Jurkat, Clone E6-1 (cell line): ENCODE results near the gene PPP1R14B. TPM values are rescaled to one million over a fixed set of nuclear protein-coding genes. Genes with fewer than 3 reads are reported as not detected.
A peak's percentile ranks its signal among the peaks of the same experiment; 100 is the strongest.

ENCODE experiments used
- DNase-seq: peaks from one replicate; pipeline ENCODE4 v3.0.0-alpha.2; 2011; ENCODE audit warnings: low read depth, low spot score
- H3K4me3 ChIP-seq: 2 replicates; pipeline ENCODE4 v1.5.1; 2011; ENCODE audit warnings: mild to moderate bottlenecking, low read length, control low read depth, moderate library complexity
- polyA plus RNA-seq: library from polyadenylated mRNA; unstranded; fragments of >200 nt; gene quantifications from one replicate; pipeline ENCODE4 v1.2.1, GENCODE V29; 2012; ENCODE audit warnings: missing spikeins; ENCODE audit not compliant: insufficient read length, insufficient read depth

The PPP1R14B gene
- 339 TPM for polyA plus RNA-seq

- peak within 1 kb of the TSS; percentile 80 for H3K4me3 ChIP-seq
- DNase-seq: peak; percentile 69
Measured at GRCh38 chr11:64246871-64247728, at the start of gene PPP1R14B. Gene PPP1R14B, minus strand, starts transcription at chr11:64246943. Its CDS starts 270 bp downstream, at chr11:64246673.

- DNase-seq: no peak
- H3K4me3 ChIP-seq: no peak overlapping the region
Measured at GRCh38 chr11:64296236-64296635, 49.5 kb upstream of the PPP1R14B start.

- no peak overlapping the region for H3K4me3 ChIP-seq
- DNase-seq: no peak
Measured at GRCh38 chr11:64295760-64296159, 49.0 kb upstream of the PPP1R14B start.

GRCh38 chr11:64294774-64295173 is 48.0 kb upstream of the PPP1R14B start:
- no peak overlapping the region for H3K4me3 ChIP-seq
- no peak for DNase-seq

- H3K4me3 ChIP-seq: no peak overlapping the region
- DNase-seq: no peak
Measured at GRCh38 chr11:64292460-64293254, 45.9 kb upstream of the PPP1R14B start.

- no peak for DNase-seq
- no peak overlapping the region for H3K4me3 ChIP-seq
Measured at GRCh38 chr11:64291752-64292459, 45.2 kb upstream of the PPP1R14B start.

- no peak for DNase-seq
- H3K4me3 ChIP-seq: no peak within 1 kb of the TSS
Measured at GRCh38 chr11:64291262-64291751, 44.6 kb upstream of the PPP1R14B start, which contains the start of gene KCNK4. Gene KCNK4, plus strand, starts transcription at chr11:64291302. Its CDS starts 1,717 bp downstream, at chr11:64293019.

GRCh38 chr11:64290352-64291261 is 43.9 kb upstream of the PPP1R14B start:
- H3K4me3 ChIP-seq: no peak overlapping the region
- no peak for DNase-seq

- no peak overlapping the region for H3K4me3 ChIP-seq
- no peak for DNase-seq
Measured at GRCh38 chr11:64289002-64289564, 42.3 kb upstream of the PPP1R14B start.

GRCh38 chr11:64288353-64288750 is 41.6 kb upstream of the PPP1R14B start:
- H3K4me3 ChIP-seq: no peak overlapping the region

GRCh38 chr11:64287676-64288352 is 41.1 kb upstream of the PPP1R14B start:
- DNase-seq: no peak
- no peak overlapping the region for H3K4me3 ChIP-seq

More at GRCh38 chr11:64288353-64288750, 41.6 kb upstream of the PPP1R14B start:
- DNase-seq: no peak

- DNase-seq: no peak
- no peak overlapping the region for H3K4me3 ChIP-seq
Measured at GRCh38 chr11:64286801-64287159, 40.0 kb upstream of the PPP1R14B start.

GRCh38 chr11:64285885-64286800 is 39.4 kb upstream of the PPP1R14B start:
- no peak for DNase-seq
- peak overlapping the region; percentile 80 for H3K4me3 ChIP-seq

GRCh38 chr11:64284962-64285884 is 38.5 kb upstream of the PPP1R14B start, which contains the start of gene GPR137:
Gene GPR137, plus strand, starts transcription at chr11:64285848. Its CDS starts 677 bp downstream, at chr11:64286525.
- DNase-seq: peak; percentile 71
- H3K4me3 ChIP-seq: peak within 1 kb of the TSS; percentile 80
